LNCaP clone FGC (cell line): ENCODE measurements around the gene RAB12.
"Not testable (repeated sequence)": the region's sequence is repeated elsewhere in the genome, so short reads cannot be mapped to it uniquely, and the experiment has no call there.

ENCODE experiments used
- DNase-seq: peaks from one replicate; pipeline ENCODE4 v3.0.0-alpha.2; 2011; ENCODE audit warnings: low read depth
- H3K4me3 ChIP-seq: 2 replicates; pipeline ENCODE4 v1.5.1; 2011; ENCODE audit warnings: mild to moderate bottlenecking, low read depth, low read length, control low read depth
- CTCF ChIP-seq: IDR thresholded peaks from 2 replicates; pipeline ENCODE4 v1.5.1; 2012; ENCODE audit warnings: mild to moderate bottlenecking; ENCODE audit not compliant: control insufficient read depth, insufficient read depth; ENCODE audit errors: extremely low read depth

Gene RAB12

GRCh38 chr18:8620845-8621244, 11.6 kb downstream of the RAB12 start:
- no peak for DNase-seq
- no peak overlapping the region for H3K4me3 ChIP-seq
- TF ChIP-seq CTCF, result no peak

GRCh38 chr18:8622625-8623024, 13.4 kb downstream of the RAB12 start:
- H3K4me3 ChIP-seq, DNase-seq: not testable (repeated sequence)

- no peak for TF ChIP-seq CTCF
- H3K4me3 ChIP-seq, result no peak overlapping the region
- DNase-seq, result no peak
These were observed 14.4 kb downstream of the RAB12 start for GRCh38 chr18:8623549-8624106.

GRCh38 chr18:8625461-8626092, 16.3 kb downstream of the RAB12 start:
- no peak overlapping the region for H3K4me3 ChIP-seq
- TF ChIP-seq CTCF, result no peak
- DNase-seq, result no peak

GRCh38 chr18:8626414-8627106, 17.3 kb downstream of the RAB12 start:
- no peak for DNase-seq
- H3K4me3 ChIP-seq, result no peak overlapping the region
- no peak for TF ChIP-seq CTCF

GRCh38 chr18:8627107-8627472, 17.9 kb downstream of the RAB12 start:
- no peak for TF ChIP-seq CTCF
- no peak for DNase-seq

GRCh38 chr18:8627540-8627939, 18.3 kb downstream of the RAB12 start:
- DNase-seq, result no peak
- no peak overlapping the region for H3K4me3 ChIP-seq
- no peak for TF ChIP-seq CTCF

More at GRCh38 chr18:8627107-8627472, 17.9 kb downstream of the RAB12 start:
- no peak overlapping the region for H3K4me3 ChIP-seq
